D721Med (cell line): ENCODE results near the gene GRID2.
A peak's percentile ranks its signal among the peaks of the same experiment; 100 is the strongest.

Experiments used
- DNase-seq: peaks from one replicate; pipeline ENCODE4 v3.0.0; 2011; ENCODE audit warnings: low spot score; ENCODE audit not compliant: insufficient read length
- FAIRE-seq: peaks from 2 replicates; lab custom pipeline; 2011; peaks lifted over from hg19 to GRCh38; lab: Jason Lieb, UNC
- TF ChIP-seq, protein P1 (sequence below): IDR thresholded peaks from 2 replicates; pipeline ENCODE4 v1.5.1; 2012; ENCODE audit warnings: mild to moderate bottlenecking, control low read depth; ENCODE audit not compliant: insufficient read depth; ENCODE audit errors: missing control alignments

GRID2 gene

DNA sequence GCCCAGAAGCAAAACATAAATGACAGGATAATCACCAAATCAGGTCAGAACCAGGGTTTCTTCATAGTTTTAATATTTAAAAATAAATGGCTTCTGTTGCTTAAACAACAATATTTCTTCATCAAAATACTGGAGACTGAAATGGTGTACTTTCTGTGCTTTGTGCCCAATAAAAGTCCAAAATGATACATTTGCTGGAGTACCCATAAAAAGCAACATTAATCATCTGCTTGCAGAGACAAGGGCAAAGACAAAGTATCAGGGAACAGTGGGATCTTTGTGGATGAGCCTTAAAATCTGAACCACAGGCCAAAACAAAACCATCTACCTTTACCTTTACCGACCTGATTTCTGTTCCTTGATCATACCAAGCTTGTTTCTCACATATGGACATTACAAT lies 840.9 kb downstream of the GRID2 start:
- no peak for FAIRE-seq
- TF ChIP-seq, protein P1, sequence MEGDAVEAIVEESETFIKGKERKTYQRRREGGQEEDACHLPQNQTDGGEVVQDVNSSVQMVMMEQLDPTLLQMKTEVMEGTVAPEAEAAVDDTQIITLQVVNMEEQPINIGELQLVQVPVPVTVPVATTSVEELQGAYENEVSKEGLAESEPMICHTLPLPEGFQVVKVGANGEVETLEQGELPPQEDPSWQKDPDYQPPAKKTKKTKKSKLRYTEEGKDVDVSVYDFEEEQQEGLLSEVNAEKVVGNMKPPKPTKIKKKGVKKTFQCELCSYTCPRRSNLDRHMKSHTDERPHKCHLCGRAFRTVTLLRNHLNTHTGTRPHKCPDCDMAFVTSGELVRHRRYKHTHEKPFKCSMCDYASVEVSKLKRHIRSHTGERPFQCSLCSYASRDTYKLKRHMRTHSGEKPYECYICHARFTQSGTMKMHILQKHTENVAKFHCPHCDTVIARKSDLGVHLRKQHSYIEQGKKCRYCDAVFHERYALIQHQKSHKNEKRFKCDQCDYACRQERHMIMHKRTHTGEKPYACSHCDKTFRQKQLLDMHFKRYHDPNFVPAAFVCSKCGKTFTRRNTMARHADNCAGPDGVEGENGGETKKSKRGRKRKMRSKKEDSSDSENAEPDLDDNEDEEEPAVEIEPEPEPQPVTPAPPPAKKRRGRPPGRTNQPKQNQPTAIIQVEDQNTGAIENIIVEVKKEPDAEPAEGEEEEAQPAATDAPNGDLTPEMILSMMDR: no peak
- no peak for DNase-seq

DNA sequence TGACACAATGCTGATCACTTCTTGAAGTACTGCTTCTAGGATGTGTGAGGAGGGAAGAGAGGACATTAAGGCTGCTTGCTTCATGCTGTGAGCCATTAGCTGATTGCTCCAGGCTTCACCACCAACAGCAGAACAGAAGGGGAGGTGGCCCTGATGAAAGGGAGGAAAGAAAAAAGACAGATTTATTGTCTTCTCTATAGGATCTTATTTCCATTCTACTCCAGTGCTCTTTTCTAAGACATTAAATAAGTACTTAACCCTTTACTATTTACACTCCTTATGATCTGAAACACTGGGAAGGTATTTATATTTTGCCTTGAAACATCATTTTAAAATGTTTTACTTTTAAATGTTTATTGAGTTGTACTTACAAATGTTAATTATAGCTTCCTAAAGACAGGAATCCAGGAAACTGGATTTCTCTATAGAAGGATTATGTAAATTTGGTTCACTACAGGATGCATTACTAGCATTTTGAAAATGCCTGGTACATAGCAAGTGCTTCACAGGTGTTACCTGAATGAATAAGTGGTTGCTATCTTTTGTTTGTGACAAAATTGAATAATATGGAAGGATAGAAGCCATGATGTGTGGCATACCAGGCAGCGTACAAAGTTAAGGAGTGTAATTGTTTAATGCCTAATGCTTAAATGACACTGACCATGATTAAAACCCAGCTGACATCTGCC lies 843.9 kb downstream of the GRID2 start:
- no peak for FAIRE-seq
- DNase-seq: no peak
- TF ChIP-seq, protein P1: no peak

DNA sequence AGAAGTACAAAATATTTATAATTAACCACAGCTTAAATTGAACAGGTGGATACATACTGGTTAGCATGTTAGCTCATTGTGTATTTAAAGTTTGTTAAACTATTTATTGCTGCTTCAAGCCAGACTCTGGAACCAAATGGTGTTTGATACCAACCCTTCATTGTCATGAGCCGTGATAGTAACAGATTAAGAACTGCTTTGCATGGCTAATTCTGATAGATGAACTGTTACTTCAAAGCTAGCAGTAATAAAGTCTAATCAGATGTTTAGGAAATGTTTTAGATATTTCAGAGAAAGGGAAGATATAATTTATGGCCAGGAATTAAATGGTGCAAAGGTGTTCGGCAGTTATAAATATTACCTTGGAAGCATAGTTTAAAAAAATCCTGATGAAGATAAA lies 848.7 kb downstream of the GRID2 start:
- TF ChIP-seq, protein P1: no peak
- no peak for DNase-seq

DNA sequence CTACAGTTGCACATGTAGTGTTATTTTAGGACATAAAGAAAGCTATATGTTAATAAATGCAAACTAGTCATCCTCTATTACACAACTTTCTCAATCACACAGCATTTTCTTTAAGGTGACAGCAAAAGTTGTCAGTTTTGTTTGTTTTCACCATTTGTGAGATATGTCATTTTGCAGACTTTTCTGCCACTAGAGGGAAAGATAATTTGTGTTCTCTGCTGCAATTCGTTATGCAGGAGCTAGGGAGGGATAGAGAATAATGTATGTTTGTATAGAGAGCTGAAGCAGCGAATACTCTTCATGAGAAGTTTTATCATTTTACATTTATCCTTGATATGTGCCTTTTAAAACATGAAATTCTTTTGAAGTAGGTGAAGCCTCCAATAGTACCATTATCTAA lies 854.2 kb downstream of the GRID2 start:
- no peak for FAIRE-seq
- DNase-seq: no peak
- TF ChIP-seq, protein P1: peak; percentile 13

More for the DNA sequence above, 848.7 kb downstream of the GRID2 start:
- no peak for FAIRE-seq

DNA sequence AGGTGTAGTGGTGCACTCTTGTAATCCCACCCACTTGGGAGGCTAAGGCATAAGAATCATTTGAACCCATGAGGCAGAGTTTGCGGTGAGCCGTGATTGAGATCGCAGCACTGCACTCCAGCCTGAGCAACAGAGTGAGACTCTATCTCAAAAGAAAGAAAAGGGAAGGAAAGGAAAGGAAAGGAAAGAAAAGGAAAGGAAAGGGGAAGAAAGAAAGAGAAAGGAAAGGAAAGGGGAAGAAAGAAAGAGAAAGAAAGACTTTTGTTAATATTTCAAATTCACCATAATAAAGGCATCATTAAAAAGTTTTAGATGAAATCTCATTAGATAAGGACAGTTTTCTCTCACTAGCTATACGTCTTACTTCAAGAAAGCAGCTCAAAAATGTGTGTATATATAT lies 864.3 kb downstream of the GRID2 start:
- no peak for FAIRE-seq
- TF ChIP-seq, protein P1: no peak
- DNase-seq: no peak

DNA sequence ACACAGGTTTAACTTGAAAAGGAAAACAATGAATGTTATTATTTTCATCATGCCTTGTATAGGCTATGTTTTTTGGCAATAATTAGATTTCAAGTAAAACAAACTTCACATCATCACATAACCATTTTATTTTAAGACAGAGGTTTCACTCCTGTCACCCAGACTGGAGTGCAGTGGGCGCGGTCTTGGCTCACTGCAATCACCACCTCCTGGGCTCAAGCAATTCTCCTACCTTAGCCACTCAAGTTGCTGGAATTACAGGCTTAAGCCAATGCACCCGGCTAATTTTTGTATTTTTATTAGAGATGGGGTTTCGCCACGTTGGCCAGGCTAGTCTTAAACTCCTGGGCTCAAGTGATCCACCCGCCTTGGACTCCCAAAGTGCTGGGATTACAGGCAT lies 866.2 kb downstream of the GRID2 start:
- DNase-seq: no peak
- TF ChIP-seq, protein P1: no peak
- no peak for FAIRE-seq

DNA sequence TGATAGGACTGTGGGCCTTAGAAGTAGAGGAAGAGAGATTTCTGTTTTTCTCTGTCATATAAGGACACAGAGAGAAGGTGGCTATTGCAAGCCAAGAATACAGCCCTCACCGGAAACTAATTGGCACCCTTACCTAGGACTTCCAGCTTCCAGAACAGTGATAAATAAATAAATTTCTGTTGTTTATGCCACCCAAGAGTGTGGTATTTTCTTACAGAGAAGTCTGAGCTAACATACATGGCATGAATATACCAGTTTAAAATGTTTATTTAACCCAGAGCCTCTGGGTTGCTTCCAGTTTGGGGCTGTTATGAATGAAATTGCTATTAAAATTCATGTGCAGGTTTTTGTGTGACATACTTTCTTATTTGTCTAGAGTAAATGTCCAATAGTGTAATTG lies 870.8 kb downstream of the GRID2 start:
- DNase-seq (no peak), FAIRE-seq (no peak)
- TF ChIP-seq, protein P1: no peak
